Calu3 (cell line): Measurements from ENCODE around the gene CCSER2. TPM values are rescaled to one million over a fixed set of nuclear protein-coding genes. Genes with fewer than 3 reads are reported as not detected.

ENCODE experiments used
- BruUV-seq: library from RNA; stranded (reverse); fragments of 400-500 nt; replicated peaks from 2 replicates; lab custom pipeline; 2021; lab: Mats Ljungman, UMichigan
- CTCF ChIA-PET: fragments of 300-600 bp; sonication (Branson Sonifier 250); formaldehyde crosslinking; loops from one replicate; lab custom pipeline; 2022; ENCODE audit warnings: antibody characterized with exemption; lab: Charles Lee
- DNase-seq: peaks from one replicate; pipeline ENCODE4 v3.0.0; 2022
- H3K27ac Mint-ChIP-seq: one replicate; pipeline ENCODE4 v1.8.0; 2022; ENCODE audit warnings: mixed read lengths; ENCODE audit not compliant: unreplicated experiment
- H3K27me3 Mint-ChIP-seq: one replicate; pipeline ENCODE4 v1.8.0; 2022; ENCODE audit warnings: mixed read lengths; ENCODE audit not compliant: unreplicated experiment
- H3K36me3 Mint-ChIP-seq: one replicate; pipeline ENCODE4 v1.8.0; 2022; ENCODE audit warnings: mild to moderate bottlenecking, moderate library complexity, mixed read lengths; ENCODE audit not compliant: insufficient read depth, unreplicated experiment
- H3K4me1 Mint-ChIP-seq: one replicate; pipeline ENCODE4 v1.8.0; 2022; ENCODE audit warnings: mild to moderate bottlenecking, low read depth, mixed read lengths; ENCODE audit not compliant: unreplicated experiment
- H3K4me3 Mint-ChIP-seq: one replicate; pipeline ENCODE4 v1.8.0; 2022; ENCODE audit warnings: mild to moderate bottlenecking, low read depth, moderate library complexity, mixed read lengths; ENCODE audit not compliant: unreplicated experiment
- H3K9me3 Mint-ChIP-seq: one replicate; pipeline ENCODE4 v1.8.0; 2022; ENCODE audit warnings: low read depth, mixed read lengths; ENCODE audit not compliant: unreplicated experiment
- intact Hi-C: fragments of 100-400 bp; cut with micrococcal nuclease; formaldehyde crosslinking; loops from one replicate; pipeline ENCODE4 v1.10.0; 2022; ENCODE audit not compliant: unreplicated experiment
- total RNA-seq: library from RNA; stranded (reverse); gene quantifications from 2 replicates; pipeline ENCODE4 v1.2.3, GENCODE V29; 2022
- TF ChIP-seq, protein P1 (sequence below): fragments of 200-600 bp; IDR thresholded peaks from one replicate; pipeline ENCODE4 v1.8.0; 2022; ENCODE audit warnings: antibody characterized with exemption; ENCODE audit not compliant: unreplicated experiment

Gene CCSER2
- total RNA-seq, 1 experiment from 2014 or later = 27.8 TPM

GRCh38 chr10:84517554-84517953 is 189.2 kb downstream of the CCSER2 start:
- no peak for DNase-seq
- H3K27ac Mint-ChIP-seq = no peak overlapping the region
- no peaks in the 10 kb centered on the region for H3K9me3 Mint-ChIP-seq
- intact Hi-C loops = no loop called here
- H3K36me3 Mint-ChIP-seq = no peaks in the 10 kb centered on the region
- no peaks in the 10 kb centered on the region for H3K27me3 Mint-ChIP-seq
- TF ChIP-seq, protein P1, sequence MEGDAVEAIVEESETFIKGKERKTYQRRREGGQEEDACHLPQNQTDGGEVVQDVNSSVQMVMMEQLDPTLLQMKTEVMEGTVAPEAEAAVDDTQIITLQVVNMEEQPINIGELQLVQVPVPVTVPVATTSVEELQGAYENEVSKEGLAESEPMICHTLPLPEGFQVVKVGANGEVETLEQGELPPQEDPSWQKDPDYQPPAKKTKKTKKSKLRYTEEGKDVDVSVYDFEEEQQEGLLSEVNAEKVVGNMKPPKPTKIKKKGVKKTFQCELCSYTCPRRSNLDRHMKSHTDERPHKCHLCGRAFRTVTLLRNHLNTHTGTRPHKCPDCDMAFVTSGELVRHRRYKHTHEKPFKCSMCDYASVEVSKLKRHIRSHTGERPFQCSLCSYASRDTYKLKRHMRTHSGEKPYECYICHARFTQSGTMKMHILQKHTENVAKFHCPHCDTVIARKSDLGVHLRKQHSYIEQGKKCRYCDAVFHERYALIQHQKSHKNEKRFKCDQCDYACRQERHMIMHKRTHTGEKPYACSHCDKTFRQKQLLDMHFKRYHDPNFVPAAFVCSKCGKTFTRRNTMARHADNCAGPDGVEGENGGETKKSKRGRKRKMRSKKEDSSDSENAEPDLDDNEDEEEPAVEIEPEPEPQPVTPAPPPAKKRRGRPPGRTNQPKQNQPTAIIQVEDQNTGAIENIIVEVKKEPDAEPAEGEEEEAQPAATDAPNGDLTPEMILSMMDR = no peak
- H3K4me1 Mint-ChIP-seq = no peaks in the 10 kb centered on the region
- CTCF ChIA-PET = no interaction called here
- H3K4me3 Mint-ChIP-seq = no peak overlapping the region
- BruUV-seq = no TSS peak

DNA sequence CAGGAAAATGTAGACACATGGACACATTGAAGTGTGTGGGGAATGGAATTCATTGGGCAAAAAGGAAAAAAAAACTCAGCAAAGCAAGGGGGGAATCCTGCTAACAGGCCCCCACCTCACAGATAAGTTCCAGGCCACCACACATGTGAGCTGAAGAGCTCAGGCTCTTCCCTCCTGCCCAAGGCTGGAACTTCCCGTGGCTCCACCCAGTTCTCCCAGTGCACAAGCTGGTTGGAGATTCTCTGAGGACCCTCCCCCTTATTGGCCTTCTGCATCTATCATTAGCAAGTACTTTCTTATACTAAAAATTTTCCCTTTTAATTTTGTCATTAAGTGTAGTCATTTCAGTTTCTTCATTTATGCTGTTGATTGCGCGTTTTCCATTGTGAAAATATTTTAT is 190.8 kb downstream of the CCSER2 start:
- Mint-ChIP-seq H3K27me3 (no peaks in the 10 kb centered on the region), H3K27ac (no peak overlapping the region), H3K4me1 (peaks cover 8% of the 10 kb centered on the region), H3K36me3 (no peaks in the 10 kb centered on the region), H3K9me3 (no peaks in the 10 kb centered on the region), H3K4me3 (no peak overlapping the region)
- BruUV-seq = no TSS peak
- no peak for DNase-seq
- CTCF ChIA-PET = no interaction called here
- intact Hi-C loops = no loop called here
- TF ChIP-seq, protein P1 = no peak

DNA sequence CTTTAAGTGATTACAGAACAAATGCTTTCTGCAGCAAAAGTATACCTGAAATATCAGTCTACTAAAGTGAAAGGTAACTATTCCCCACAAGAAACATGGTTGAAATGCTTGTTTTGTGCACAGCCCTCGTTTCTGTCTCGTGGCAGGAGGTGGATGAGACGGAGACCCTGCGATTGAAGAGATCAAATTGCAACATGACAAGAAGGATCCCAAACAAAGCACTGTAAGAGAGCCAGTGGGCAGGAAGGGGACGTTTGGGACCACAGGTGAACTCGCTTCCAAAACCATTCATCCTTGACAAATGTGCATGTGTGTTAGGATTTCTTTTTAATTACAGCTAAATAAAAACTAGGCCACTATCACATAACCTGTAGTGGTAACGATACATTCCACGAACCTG is 192.6 kb downstream of the CCSER2 start:
- Mint-ChIP-seq H3K9me3 (peaks cover 3% of the 10 kb centered on the region), H3K36me3 (no peaks in the 10 kb centered on the region), H3K4me1 (peaks cover 8% of the 10 kb centered on the region), H3K27me3 (no peaks in the 10 kb centered on the region), H3K27ac (no peak overlapping the region), H3K4me3 (no peak overlapping the region)
- no TSS peak for BruUV-seq
- no peak for DNase-seq
- TF ChIP-seq, protein P1 = no peak
- intact Hi-C loops = no loop called here
- CTCF ChIA-PET = no interaction called here

GRCh38 chr10:84521468-84521867 is 193.1 kb downstream of the CCSER2 start:
- peaks cover 12% of the 10 kb centered on the region for H3K4me1 Mint-ChIP-seq
- TF ChIP-seq, protein P1 = no peak
- DNase-seq = no peak
- no peaks in the 10 kb centered on the region for H3K36me3 Mint-ChIP-seq
- BruUV-seq = no TSS peak
- H3K4me3 Mint-ChIP-seq = no peak overlapping the region
- intact Hi-C loops = no loop called here
- CTCF ChIA-PET = no interaction called here
- no peaks in the 10 kb centered on the region for H3K27me3 Mint-ChIP-seq
- peaks cover 3% of the 10 kb centered on the region for H3K9me3 Mint-ChIP-seq
- H3K27ac Mint-ChIP-seq = no peak overlapping the region
